Keratinocyte (primary cell): ENCODE measurements around the gene GLRX5.
"Not testable (repeated sequence)": the region's sequence is repeated elsewhere in the genome, so short reads cannot be mapped to it uniquely, and the experiment has no call there.

Source experiments
- CTCF ChIP-seq, 3 experiments: IDR thresholded peaks in 1 of 3; conservative IDR thresholded peaks in 1 of 3; optimal IDR thresholded peaks in 1 of 3; 2 replicates in 2 of 3; 3 replicates in 1 of 3; pipeline versions ENCODE3 to v1.5.1; 2011; ENCODE audit warnings: low read length in 3 of 3, mild to moderate bottlenecking in 3 of 3, moderate library complexity in 2 of 3, control low read depth in 1 of 3, inconsistent platforms in 1 of 3; ENCODE audit not compliant: insufficient read depth in 2 of 3; ENCODE audit errors: extremely low read depth in 1 of 3
- EZH2 ChIP-seq: IDR thresholded peaks from one replicate; pipeline ENCODE4 v1.6.1; 2012; ENCODE audit warnings: inconsistent platforms, mild to moderate bottlenecking, low read length, moderate library complexity

GRCh38 chr14:95510344-95510743 lies 24.5 kb upstream of the GLRX5 start:
- TF ChIP-seq CTCF (optimal IDR thresholded peaks at IDR 0.05 in 1 of 3, IDR thresholded peaks at IDR 0.05 in 1 of 3, conservative IDR thresholded peaks at IDR 0.05 in 1 of 3; ENCODE audit: extremely low read depth in 1 of 3, insufficient read depth in 2 of 3, low read length in 3 of 3); EZH2: not testable (repeated sequence)
